AG04450 (cell line): Measurements from ENCODE around the gene PWP1. TPM values are rescaled to one million over a fixed set of nuclear protein-coding genes. Genes with fewer than 3 reads are reported as not detected.
"Not testable (repeated sequence)": the region's sequence is repeated elsewhere in the genome, so short reads cannot be mapped to it uniquely, and the experiment has no call there.

Experiments used
- CTCF ChIA-PET: fragments of 300-600, 350-600 bp; formaldehyde crosslinking; extraction: SDS; loops from one replicate; lab custom pipeline; 2022; ENCODE audit warnings: antibody characterized with exemption, inconsistent platforms; lab: Charles Lee
- POLR2A ChIA-PET: fragments of 350-600 bp; formaldehyde crosslinking; extraction: SDS; loops from one replicate; lab custom pipeline; 2021; ENCODE audit warnings: antibody characterized with exemption, inconsistent platforms; lab: Yijun Ruan, JAX
- DNase-seq: peaks from one replicate; pipeline ENCODE4 v3.0.0-alpha.2; 2011; ENCODE audit warnings: low read depth, low spot score
- H3K27ac ChIP-seq: one replicate; pipeline ENCODE4 v1.5.1; 2012; ENCODE audit warnings: low read depth, low read length, control low read depth
- H3K27me3 ChIP-seq: one replicate; pipeline ENCODE4 v1.6.0; 2012; ENCODE audit warnings: low read length; ENCODE audit not compliant: control insufficient read depth, insufficient read depth
- H3K4me3 ChIP-seq: 2 replicates; pipeline ENCODE4 v1.5.1; 2011; ENCODE audit warnings: mild to moderate bottlenecking, low read depth, low read length, control low read depth
- H3K9me3 ChIP-seq: 2 replicates; pipeline ENCODE4 v1.5.1; 2012; ENCODE audit warnings: low read length; ENCODE audit not compliant: control insufficient read depth, insufficient read depth
- polyA plus RNA-seq: library from polyadenylated mRNA; depleted of rRNA; stranded (reverse); fragments of >200 nt; gene quantifications from 2 replicates; pipeline ENCODE4 v1.2.3, GENCODE V29; 2011
- TF ChIP-seq, protein P1 (sequence below): IDR thresholded peaks from 2 replicates; pipeline ENCODE4 v1.5.1; 2011; ENCODE audit warnings: low read depth, low read length, control low read depth, inconsistent platforms

Gene PWP1
- polyA plus RNA-seq, 1 experiment = 115 TPM

DNA sequence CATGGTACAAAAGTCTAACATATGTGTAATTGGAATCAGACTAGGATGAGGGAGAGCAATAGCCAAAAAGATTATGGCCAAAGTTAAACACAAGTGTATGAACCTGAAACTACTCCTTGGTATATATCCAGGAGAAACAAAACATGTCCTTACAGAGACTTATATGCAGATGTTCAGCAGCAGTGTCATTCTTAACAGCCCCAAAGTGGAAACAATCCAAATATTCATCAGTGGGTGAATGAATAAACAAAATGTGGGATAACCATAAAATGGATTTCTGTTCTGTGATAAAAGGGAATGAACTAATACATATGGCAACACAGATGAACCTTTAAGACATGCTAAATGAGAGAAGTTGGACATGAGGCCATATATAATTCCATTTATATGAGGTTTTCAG lies 30.2 kb downstream of the PWP1 start:
- no peak overlapping the region for H3K4me3 ChIP-seq
- H3K27ac ChIP-seq = no peak overlapping the region
- POLR2A ChIA-PET = no interaction called here
- no peaks in the 10 kb centered on the region for H3K27me3 ChIP-seq
- TF ChIP-seq, protein P1, sequence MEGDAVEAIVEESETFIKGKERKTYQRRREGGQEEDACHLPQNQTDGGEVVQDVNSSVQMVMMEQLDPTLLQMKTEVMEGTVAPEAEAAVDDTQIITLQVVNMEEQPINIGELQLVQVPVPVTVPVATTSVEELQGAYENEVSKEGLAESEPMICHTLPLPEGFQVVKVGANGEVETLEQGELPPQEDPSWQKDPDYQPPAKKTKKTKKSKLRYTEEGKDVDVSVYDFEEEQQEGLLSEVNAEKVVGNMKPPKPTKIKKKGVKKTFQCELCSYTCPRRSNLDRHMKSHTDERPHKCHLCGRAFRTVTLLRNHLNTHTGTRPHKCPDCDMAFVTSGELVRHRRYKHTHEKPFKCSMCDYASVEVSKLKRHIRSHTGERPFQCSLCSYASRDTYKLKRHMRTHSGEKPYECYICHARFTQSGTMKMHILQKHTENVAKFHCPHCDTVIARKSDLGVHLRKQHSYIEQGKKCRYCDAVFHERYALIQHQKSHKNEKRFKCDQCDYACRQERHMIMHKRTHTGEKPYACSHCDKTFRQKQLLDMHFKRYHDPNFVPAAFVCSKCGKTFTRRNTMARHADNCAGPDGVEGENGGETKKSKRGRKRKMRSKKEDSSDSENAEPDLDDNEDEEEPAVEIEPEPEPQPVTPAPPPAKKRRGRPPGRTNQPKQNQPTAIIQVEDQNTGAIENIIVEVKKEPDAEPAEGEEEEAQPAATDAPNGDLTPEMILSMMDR = no peak
- CTCF ChIA-PET = no interaction called here
- no peak for DNase-seq
- H3K9me3 ChIP-seq = no peaks in the 10 kb centered on the region

DNA sequence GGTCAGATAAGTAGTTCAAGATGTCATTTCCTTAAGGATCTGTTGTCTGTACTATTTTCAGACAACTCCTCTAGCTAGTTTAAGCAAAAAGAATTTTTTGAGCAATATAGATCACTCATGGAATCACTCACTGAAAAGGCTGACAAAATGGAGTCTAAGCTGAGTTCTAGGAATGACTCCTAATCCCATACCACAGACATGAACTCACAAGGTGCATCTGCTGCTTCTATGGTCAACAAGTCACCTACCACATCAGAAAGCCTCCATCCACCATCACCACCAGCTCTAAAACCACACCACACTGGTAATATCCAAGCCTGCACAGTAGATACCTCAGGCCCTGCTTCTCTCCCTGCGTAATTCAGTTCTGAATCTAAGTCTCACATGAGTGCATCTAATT lies 33.0 kb downstream of the PWP1 start:
- TF ChIP-seq, protein P1 = no peak
- Histone ChIP-seq H3K4me3 (no peak overlapping the region), H3K9me3 (no peaks in the 10 kb centered on the region), H3K27me3 (no peaks in the 10 kb centered on the region), H3K27ac (no peak overlapping the region)
- CTCF ChIA-PET = interaction anchor here (1.0 kb wide), 2 partner anchors 42 to 166 kb away, joined by 3 to 4 read pairs; no protein-coding TSS in a partner anchor
- POLR2A ChIA-PET = no interaction called here
- DNase-seq = no peak

DNA sequence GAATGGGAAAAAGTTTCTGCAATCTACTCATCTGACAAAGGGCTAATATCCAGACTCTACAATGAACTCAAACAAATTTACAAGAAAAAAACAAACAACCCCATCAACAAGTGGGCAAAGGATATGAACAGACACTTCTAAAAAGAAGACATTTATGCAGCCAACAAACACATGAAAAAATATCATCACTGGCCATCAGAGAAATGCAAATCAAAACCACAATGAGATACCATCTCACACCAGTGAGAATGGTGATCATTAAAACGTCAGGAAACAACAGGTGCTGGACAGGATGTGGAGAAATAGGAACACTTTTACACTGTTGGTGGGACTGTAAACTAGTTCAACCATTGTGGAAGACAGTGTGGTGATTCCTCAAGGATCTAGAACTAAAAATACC lies 41.7 kb downstream of the PWP1 start:
- DNase-seq, H3K27me3 ChIP-seq, CTCF ChIA-PET, H3K27ac ChIP-seq, H3K4me3 ChIP-seq, H3K9me3 ChIP-seq, POLR2A ChIA-PET: not testable (repeated sequence)

DNA sequence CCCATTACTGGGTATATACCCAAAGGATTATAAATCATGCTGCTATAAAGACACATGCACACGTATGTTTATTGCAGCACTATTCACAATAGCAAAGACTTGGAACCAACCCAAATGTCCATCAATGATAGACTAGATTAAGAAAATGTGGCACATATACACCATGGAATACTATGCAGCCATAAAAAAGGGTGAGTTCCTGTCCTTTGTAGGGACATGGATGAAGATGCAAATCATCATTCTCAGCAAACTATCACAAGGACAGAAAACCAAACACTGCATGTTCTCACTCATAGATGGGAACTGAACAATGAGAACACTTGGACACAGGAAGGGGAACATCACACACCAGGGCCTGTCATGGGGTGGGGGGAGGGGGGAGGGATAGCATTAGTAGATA lies 42.1 kb downstream of the PWP1 start:
- H3K4me3 ChIP-seq, H3K9me3 ChIP-seq, POLR2A ChIA-PET, H3K27me3 ChIP-seq, DNase-seq, H3K27ac ChIP-seq, CTCF ChIA-PET: not testable (repeated sequence)

DNA sequence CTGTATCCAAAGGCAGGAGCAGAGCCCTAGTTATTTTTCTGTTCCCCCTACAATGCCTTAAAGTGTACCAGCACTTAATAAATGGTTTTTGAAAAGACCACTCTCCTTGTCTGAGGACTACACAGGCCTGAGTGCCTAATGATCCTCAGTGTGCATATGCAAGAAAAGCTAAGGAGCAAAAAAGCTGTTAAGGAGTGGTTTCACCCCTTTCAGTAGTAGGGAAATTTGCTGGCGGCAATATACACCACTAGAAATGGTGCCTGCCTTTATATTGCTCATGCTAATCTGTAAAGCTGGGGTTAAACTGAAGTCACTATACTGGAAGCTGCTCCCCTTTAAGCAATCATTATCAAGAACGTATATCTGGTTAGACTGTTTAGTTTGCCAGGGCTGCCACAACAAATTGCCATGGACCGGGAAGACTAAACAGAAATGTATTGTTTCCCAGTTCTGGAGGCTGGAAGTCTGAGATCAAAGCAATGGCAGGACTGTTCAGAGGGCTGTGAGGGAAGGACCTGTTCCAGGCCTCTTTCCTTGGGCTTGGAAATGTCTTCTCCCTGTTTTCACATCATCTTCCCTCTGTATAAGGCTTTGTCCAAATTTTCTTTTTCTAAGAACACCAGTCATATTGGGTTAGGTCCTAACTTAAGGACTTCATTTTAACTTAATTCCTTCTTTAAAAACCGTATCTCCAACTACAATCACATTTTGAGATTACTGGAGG lies 45.2 kb downstream of the PWP1 start:
- H3K9me3 ChIP-seq = no peaks in the 10 kb centered on the region
- DNase-seq = no peak
- CTCF ChIA-PET = no interaction called here
- TF ChIP-seq, protein P1 = no peak
- no peak overlapping the region for H3K4me3 ChIP-seq
- H3K27me3 ChIP-seq = no peaks in the 10 kb centered on the region
- no peak overlapping the region for H3K27ac ChIP-seq
- POLR2A ChIA-PET = no interaction called here

DNA sequence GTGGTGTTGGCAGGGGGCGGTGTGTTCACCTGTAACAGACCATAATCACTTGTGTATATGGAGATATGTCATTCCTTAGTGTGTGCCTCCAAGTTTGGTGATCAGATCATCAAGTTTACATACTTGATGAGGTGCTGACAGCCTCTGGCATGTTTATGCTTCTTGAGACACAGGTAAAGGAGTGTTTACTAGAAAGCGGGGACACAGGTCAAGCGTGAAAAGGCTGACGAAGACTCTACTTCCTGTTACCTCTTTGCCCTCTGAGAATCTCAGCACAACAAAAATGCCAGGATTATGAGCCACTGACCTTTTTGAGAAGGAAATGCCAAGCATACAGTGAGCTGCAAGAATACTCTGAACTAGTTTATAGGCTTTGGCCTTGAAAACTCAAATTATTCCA lies 45.8 kb downstream of the PWP1 start:
- no peak for DNase-seq
- POLR2A ChIA-PET = no interaction called here

More for the DNA sequence above, 45.8 kb downstream of the PWP1 start:
- H3K27ac ChIP-seq = no peak overlapping the region
- no peaks in the 10 kb centered on the region for H3K27me3 ChIP-seq
- H3K9me3 ChIP-seq = no peaks in the 10 kb centered on the region
- CTCF ChIA-PET = interaction anchor here (0.5 to 1.2 kb wide), 2 partner anchors 55 to 1381 kb away, joined by 4 to 5 read pairs; no protein-coding TSS in a partner anchor
- TF ChIP-seq, protein P1 = no peak
- no peak overlapping the region for H3K4me3 ChIP-seq
